ENCODE measurements around the gene HPD. TPM values are rescaled to one million over a fixed set of nuclear protein-coding genes. Genes with fewer than 3 reads are reported as not detected.
A peak's percentile ranks its signal among the peaks of the same experiment; 100 is the strongest.
"Not testable (repeated sequence)": the region's sequence is repeated elsewhere in the genome, so short reads cannot be mapped to it uniquely, and the experiment has no call there.

The HPD gene
- total RNA-seq, 1 experiment from 2014 or later, result not detected

DNA sequence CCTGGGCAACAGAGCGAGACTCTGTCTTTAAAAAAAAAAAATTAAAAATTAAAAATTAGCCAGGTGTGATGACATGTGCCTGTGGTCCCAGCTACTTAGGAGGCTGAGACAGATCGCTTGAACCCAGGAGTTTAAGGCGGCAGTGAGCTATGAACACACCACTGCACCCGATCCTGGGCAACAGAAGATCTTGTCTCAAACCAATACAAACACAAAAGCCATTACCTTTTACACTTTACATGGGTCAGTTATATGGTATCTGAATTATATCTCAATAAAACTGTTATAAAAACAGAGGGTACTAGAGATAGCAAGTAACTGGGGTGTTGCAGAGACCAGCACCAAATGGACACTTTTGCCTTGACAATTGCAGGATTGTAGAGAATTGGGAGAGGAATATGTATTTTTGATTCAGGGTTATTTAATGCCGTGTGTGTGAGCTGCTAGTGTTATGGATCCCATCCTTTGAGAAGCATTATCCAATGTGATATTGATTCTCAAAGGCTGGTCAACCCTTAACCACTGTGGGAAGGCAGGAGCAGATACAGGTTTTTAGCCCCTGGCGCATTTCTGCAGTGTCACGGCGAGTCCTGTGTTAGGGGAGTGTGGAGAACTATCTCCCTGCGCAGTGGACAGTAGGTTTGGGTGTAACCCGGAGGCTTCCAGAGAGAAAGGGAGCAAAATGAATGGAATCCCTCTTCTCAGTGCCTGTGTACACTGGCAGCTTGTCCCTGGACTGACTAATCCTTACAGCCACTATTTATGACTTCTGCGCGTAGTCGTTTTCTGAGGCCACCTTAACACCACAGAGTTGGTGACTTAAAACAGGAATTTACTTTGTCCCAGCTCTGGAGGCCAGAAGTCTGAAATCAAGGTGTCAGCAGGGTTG lies 34.3 kb upstream of the HPD start:
- Histone ChIP-seq H3K27me3 (ENCODE audit: low read length) (no peaks in the 10 kb centered on the region), H3K9me2 (replicated peaks; ENCODE audit: insufficient read depth, low read length) (no peaks in the 10 kb centered on the region), H2AFZ (ENCODE audit: low read length) (no peak overlapping the region), H3K4me2 (ENCODE audit: low read depth, low read length, poor library complexity, severe bottlenecking) (no peak overlapping the region), H3K9ac (ENCODE audit: low read length) (peak overlapping the region; percentile 14; the same call in 1 of the 2 replicates), H4K20me1 (ENCODE audit: insufficient read depth, low read depth, low read length) (0 out of 2 replicates have a peak, but pooled peaks cover 8% of the 10 kb centered on the region), H3K27ac (ENCODE audit: low read length) (no peak overlapping the region; the same call in 1 of the 2 replicates), H3K4me1 (ENCODE audit: low read length) (peaks cover 44% of the 10 kb centered on the region), H3K9me3 (ENCODE audit: low read length) (no peaks in the 10 kb centered on the region), H3K4me3 (ENCODE audit: low read length) (no peak overlapping the region), H3K36me3 (ENCODE audit: insufficient read depth, low read length) (peaks cover 20% of the 10 kb centered on the region; the same call in 1 of the 2 replicates), H3K79me2 (ENCODE audit: low read length) (peaks cover 58% of the 10 kb centered on the region)
- peak; percentile 33 for DNase-seq

DNA sequence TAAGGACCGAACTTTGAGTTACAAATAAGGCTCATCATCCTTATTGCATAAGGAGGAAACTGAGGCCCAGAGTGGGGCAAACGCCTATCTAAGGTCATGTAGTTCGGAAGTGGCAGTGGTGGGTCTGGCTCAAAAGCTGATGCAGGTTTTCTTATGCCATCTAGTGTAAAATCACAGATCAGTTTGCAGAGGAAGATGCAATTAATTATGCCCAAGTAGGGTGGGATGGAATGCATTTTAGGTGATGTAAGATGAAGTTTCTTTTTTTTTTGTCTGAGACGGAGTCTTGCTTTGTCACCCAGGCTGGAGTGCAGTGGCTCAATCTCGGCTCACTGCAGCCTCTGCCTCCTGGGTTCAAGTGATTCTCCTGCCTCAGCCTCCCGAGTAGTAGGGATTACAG lies 31.0 kb upstream of the HPD start:
- H2AFZ ChIP-seq (ENCODE audit: low read length); H3K27me3 ChIP-seq (ENCODE audit: low read length); H3K36me3 ChIP-seq (ENCODE audit: insufficient read depth, low read length); H3K9me2 ChIP-seq (replicated peaks; ENCODE audit: insufficient read depth, low read length); H3K9me3 ChIP-seq (ENCODE audit: low read length); H4K20me1 ChIP-seq (ENCODE audit: insufficient read depth, low read depth, low read length): not testable (repeated sequence)
- peak overlapping the region; percentile 80 for H3K4me3 ChIP-seq (ENCODE audit: low read length)
- peaks cover 50% of the 10 kb centered on the region for H3K79me2 ChIP-seq (ENCODE audit: low read length)
- H3K4me2 ChIP-seq (ENCODE audit: low read depth, low read length, poor library complexity, severe bottlenecking), result peak overlapping the region; percentile 71
- peaks cover 49% of the 10 kb centered on the region for H3K4me1 ChIP-seq (ENCODE audit: low read length)
- peak; percentile 49 for DNase-seq
- H3K27ac ChIP-seq (ENCODE audit: low read length), result peak overlapping the region; percentile 86
- peak overlapping the region; percentile 82 for H3K9ac ChIP-seq (ENCODE audit: low read length)

DNA sequence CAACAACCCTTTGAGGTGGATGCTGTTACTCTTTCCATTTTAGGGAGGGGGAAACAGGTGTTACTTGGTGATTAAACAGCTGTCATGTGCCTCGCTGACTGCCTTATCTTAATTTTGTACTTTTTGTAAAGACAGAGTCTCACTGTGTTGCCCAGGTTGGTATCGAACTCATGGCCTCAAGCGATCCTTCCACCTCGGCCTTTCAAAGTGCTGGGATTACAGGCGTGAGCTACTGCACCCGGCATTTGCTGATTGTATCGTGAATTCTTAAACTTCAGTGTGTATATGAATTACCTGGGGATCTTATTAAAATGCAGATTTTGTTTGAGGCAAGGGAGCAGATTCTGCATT lies 30.6 kb upstream of the HPD start:
- Histone ChIP-seq H3K9ac (ENCODE audit: low read length) (peak overlapping the region; percentile 82), H3K79me2 (ENCODE audit: low read length) (peaks cover 46% of the 10 kb centered on the region), H3K4me3 (ENCODE audit: low read length) (peak overlapping the region; percentile 80), H3K9me3 (ENCODE audit: low read length) (no peaks in the 10 kb centered on the region), H2AFZ (ENCODE audit: low read length) (peak overlapping the region; percentile 23; the same call in 1 of the 2 replicates), H3K4me2 (ENCODE audit: low read depth, low read length, poor library complexity, severe bottlenecking) (peak overlapping the region; percentile 71), H4K20me1 (ENCODE audit: insufficient read depth, low read depth, low read length) (0 out of 2 replicates have a peak, but pooled peaks cover 7% of the 10 kb centered on the region), H3K36me3 (ENCODE audit: insufficient read depth, low read length) (peaks cover 4% of the 10 kb centered on the region; the same call in 1 of the 2 replicates), H3K27ac (ENCODE audit: low read length) (peak overlapping the region; percentile 86), H3K4me1 (ENCODE audit: low read length) (peaks cover 48% of the 10 kb centered on the region), H3K27me3 (ENCODE audit: low read length) (no peaks in the 10 kb centered on the region), H3K9me2 (replicated peaks; ENCODE audit: insufficient read depth, low read length) (no peaks in the 10 kb centered on the region)
- no peak for DNase-seq

DNA sequence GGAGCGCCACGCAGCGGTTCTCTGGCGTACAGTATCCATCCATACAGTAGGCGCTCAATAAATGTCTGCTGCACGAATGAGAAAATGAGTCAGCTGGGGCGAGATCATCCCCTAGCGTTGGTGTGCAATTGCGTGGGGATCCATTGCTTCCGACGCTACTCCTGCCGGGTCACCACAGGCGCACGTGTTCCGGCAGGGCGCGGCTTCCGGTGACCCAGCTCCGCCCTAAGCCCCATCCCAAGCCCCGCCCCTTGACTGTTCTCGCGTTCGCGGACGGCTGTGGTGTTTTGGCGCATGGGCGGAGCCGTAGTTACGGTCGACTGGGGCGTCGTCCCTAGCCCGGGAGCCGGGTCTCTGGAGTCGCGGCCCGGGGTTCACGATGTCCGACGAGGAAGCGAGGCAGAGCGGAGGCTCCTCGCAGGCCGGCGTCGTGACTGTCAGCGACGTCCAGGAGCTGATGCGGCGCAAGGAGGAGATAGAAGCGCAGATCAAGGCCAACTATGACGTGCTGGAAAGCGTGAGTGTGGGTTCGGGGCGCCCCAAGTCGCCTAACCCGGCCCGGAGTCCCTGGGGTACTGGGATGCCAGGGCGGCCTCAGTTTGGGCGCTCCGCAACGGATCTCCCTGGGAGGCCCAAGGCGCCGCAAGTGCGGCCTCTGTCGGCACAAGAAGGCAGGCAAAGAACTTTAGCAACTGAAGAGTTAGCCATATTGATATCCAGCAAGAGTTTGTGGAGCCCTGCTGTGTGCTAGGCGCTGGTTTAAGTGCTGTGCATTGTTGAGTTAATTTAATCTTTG lies 30.0 kb upstream of the HPD start, which contains the start of gene PSMD9:
Gene PSMD9 (plus strand): TSS at position 313 of the 796 bp plus-strand sequence. CDS start 67 bp downstream, at position 380.
- Histone ChIP-seq H2AFZ (ENCODE audit: low read length) (peak within 1 kb of the TSS; percentile 85), H3K36me3 (ENCODE audit: insufficient read depth, low read length) (peaks cover 4% of the 10 kb centered on the region; the same call in 1 of the 2 replicates), H3K4me3 (ENCODE audit: low read length) (peak within 1 kb of the TSS; percentile 80), H3K9me3 (ENCODE audit: low read length) (no peaks in the 10 kb centered on the region), H3K27me3 (ENCODE audit: low read length) (no peaks in the 10 kb centered on the region), H4K20me1 (ENCODE audit: insufficient read depth, low read depth, low read length) (0 out of 2 replicates have a peak, but pooled peaks cover 2% of the 10 kb centered on the region), H3K79me2 (ENCODE audit: low read length) (peaks cover 40% of the 10 kb centered on the region), H3K4me2 (ENCODE audit: low read depth, low read length, poor library complexity, severe bottlenecking) (peak within 1 kb of the TSS; percentile 71), H3K9me2 (replicated peaks; ENCODE audit: insufficient read depth, low read length) (no peaks in the 10 kb centered on the region), H3K27ac (ENCODE audit: low read length) (peak within 1 kb of the TSS; percentile 86), H3K4me1 (ENCODE audit: low read length) (peaks cover 42% of the 10 kb centered on the region), H3K9ac (ENCODE audit: low read length) (peak within 1 kb of the TSS; percentile 82)
- peak; percentile 99 for DNase-seq

DNA sequence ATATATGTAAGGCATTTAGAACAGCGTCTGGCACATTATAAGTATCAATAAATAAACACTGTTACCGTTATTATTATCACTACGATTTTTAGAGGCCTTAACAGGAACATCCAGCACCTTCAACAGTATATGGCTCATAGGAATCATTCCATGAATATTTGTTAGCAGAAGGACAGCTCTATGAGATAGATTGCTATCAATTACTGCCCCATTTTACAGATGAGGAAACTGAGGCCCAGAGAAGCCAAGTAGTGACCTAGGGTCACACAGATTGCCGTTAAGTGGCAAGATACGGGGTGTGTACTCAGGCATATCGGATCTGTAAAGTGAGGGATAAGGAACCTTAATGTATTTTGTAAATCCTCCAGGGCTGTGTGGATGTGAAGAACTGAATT lies 29.4 kb upstream of the HPD start:
- H2AFZ ChIP-seq (ENCODE audit: low read length), result peak overlapping the region; percentile 85
- peaks cover 4% of the 10 kb centered on the region; the same call in 1 of the 2 replicates for H3K36me3 ChIP-seq (ENCODE audit: insufficient read depth, low read length)
- H3K4me1 ChIP-seq (ENCODE audit: low read length), result peaks cover 36% of the 10 kb centered on the region
- H3K9me3 ChIP-seq (ENCODE audit: low read length), result no peaks in the 10 kb centered on the region
- no peaks in the 10 kb centered on the region for H3K27me3 ChIP-seq (ENCODE audit: low read length)
- H3K9me2 ChIP-seq (replicated peaks; ENCODE audit: insufficient read depth, low read length), result no peaks in the 10 kb centered on the region
- peak overlapping the region; percentile 71 for H3K4me2 ChIP-seq (ENCODE audit: low read depth, low read length, poor library complexity, severe bottlenecking)
- H3K79me2 ChIP-seq (ENCODE audit: low read length), result peaks cover 34% of the 10 kb centered on the region
- H4K20me1 ChIP-seq (ENCODE audit: insufficient read depth, low read depth, low read length), result no peaks in the 10 kb centered on the region
- no peak overlapping the region for H3K27ac ChIP-seq (ENCODE audit: low read length)
- peak overlapping the region; percentile 80 for H3K4me3 ChIP-seq (ENCODE audit: low read length)
- DNase-seq, result no peak
- H3K9ac ChIP-seq (ENCODE audit: low read length), result peak overlapping the region; percentile 66

DNA sequence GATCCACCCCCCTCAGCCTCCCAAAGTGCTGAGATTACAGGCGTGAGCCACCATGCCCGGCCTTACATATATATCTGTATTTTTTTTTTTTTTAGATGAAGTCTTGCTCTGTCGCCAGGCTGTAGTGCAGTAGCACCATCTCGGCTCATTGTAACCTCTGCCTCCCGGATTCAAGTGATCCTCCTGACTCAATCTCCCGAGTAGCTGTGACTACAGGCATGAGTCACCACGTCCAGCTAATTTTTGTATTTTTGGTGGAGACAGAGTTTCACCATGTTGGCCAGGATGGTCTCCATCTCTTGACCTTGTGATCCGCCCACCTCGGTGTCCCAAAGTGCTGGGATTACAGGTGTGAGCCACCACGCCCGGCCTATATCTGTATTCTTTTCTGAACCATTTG lies 26.5 kb upstream of the HPD start:
- H3K9me2 ChIP-seq (replicated peaks; ENCODE audit: insufficient read depth, low read length); H3K4me3 ChIP-seq (ENCODE audit: low read length); H3K9me3 ChIP-seq (ENCODE audit: low read length); H3K4me2 ChIP-seq (ENCODE audit: low read depth, low read length, poor library complexity, severe bottlenecking); H3K9ac ChIP-seq (ENCODE audit: low read length); H2AFZ ChIP-seq (ENCODE audit: low read length); H3K27me3 ChIP-seq (ENCODE audit: low read length); H4K20me1 ChIP-seq (ENCODE audit: insufficient read depth, low read depth, low read length); H3K27ac ChIP-seq (ENCODE audit: low read length); H3K36me3 ChIP-seq (ENCODE audit: insufficient read depth, low read length): not testable (repeated sequence)
- DNase-seq, result peak; percentile 35
- Histone ChIP-seq H3K79me2 (ENCODE audit: low read length) (peaks cover 12% of the 10 kb centered on the region), H3K4me1 (ENCODE audit: low read length) (peaks cover 19% of the 10 kb centered on the region)

DNA sequence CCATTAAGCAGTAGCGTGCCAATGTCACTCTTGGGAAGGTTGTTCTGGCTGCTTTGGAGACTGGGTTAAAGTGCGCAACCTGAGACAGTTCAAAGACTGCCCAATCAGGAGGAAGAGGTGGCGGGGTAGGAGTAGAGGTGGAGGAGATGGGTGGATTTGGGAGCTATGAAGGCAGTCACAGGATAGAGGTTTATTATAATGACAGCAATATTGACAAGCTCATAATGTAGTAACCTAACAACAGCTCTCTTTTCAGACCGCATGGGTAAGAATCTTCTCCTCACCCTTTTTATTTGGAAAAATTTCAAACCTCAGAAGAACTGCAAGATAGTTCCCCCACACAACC lies 24.6 kb upstream of the HPD start:
- Histone ChIP-seq H3K4me1 (ENCODE audit: low read length) (peaks cover 8% of the 10 kb centered on the region), H3K9ac (ENCODE audit: low read length) (no peak overlapping the region), H3K4me2 (ENCODE audit: low read depth, low read length, poor library complexity, severe bottlenecking) (no peak overlapping the region), H3K27ac (ENCODE audit: low read length) (no peak overlapping the region), H3K9me2 (replicated peaks; ENCODE audit: insufficient read depth, low read length) (no peaks in the 10 kb centered on the region), H2AFZ (ENCODE audit: low read length) (no peak overlapping the region), H3K27me3 (ENCODE audit: low read length) (no peaks in the 10 kb centered on the region), H3K9me3 (ENCODE audit: low read length) (no peaks in the 10 kb centered on the region), H3K79me2 (ENCODE audit: low read length) (no peaks in the 10 kb centered on the region), H3K36me3 (ENCODE audit: insufficient read depth, low read length) (no peaks in the 10 kb centered on the region), H4K20me1 (ENCODE audit: insufficient read depth, low read depth, low read length) (no peaks in the 10 kb centered on the region), H3K4me3 (ENCODE audit: low read length) (no peak overlapping the region)
- DNase-seq, result no peak

DNA sequence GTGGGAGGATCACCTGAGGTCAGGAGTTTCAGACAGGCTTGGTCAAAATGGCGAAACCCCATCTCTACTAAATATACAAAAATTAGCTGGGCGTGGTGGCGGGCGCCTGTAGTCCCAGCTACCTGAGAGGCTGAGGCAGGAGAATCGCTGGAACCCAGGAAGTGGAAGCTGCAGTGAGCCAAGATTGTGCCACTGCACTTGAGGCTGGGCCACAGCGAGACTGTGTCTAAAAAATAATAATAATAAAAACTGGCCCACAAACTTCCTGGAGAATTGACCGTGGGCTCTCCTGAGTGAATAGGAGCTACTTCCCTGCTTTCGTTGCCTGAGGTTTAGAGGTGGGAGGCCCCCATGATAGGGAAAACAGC lies 17.4 kb upstream of the HPD start:
- H3K27me3 ChIP-seq (ENCODE audit: low read length); H3K27ac ChIP-seq (ENCODE audit: low read length); H3K4me3 ChIP-seq (ENCODE audit: low read length); H3K9me3 ChIP-seq (ENCODE audit: low read length); H3K79me2 ChIP-seq (ENCODE audit: low read length); H3K9me2 ChIP-seq (replicated peaks; ENCODE audit: insufficient read depth, low read length); H3K9ac ChIP-seq (ENCODE audit: low read length); H2AFZ ChIP-seq (ENCODE audit: low read length); DNase-seq; H3K4me1 ChIP-seq (ENCODE audit: low read length); H3K36me3 ChIP-seq (ENCODE audit: insufficient read depth, low read length); H3K4me2 ChIP-seq (ENCODE audit: low read depth, low read length, poor library complexity, severe bottlenecking); H4K20me1 ChIP-seq (ENCODE audit: insufficient read depth, low read depth, low read length): not testable (repeated sequence)
